ENCODE results near the gene GPRIN3.
"Not testable (repeated sequence)": the region's sequence is repeated elsewhere in the genome, so short reads cannot be mapped to it uniquely, and the experiment has no call there.

GPRIN3 gene

DNA sequence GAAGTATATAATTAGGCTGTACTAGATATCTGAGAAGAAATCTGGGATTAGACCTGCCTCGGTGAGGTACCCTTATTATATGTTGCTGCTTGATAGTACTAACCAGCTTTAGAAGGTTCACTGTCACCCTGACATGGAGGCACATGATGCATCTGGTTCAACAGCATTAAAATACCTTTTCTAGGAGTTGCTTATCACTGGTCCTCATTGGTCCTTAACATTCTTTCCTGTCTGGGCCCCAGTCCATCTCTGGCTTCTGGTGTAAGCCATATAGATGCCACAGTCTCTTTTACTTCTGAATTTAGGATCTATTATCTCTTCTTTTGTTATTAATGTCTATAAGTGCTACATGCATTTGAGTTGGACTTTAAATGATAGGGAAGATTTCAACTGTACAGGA is 40.2 kb downstream of the GPRIN3 start:
- no peak for DNase-seq (ENCODE audit: low read depth)
- H3K4me3 ChIP-seq (ENCODE audit: low read depth, low read length) = no peak overlapping the region

- no peak overlapping the region for H3K4me3 ChIP-seq (ENCODE audit: low read depth, low read length)
- DNase-seq (ENCODE audit: low read depth) = no peak
Observed at GRCh38 chr4:89266128-89266527, 41.5 kb downstream of the GPRIN3 start.

DNA sequence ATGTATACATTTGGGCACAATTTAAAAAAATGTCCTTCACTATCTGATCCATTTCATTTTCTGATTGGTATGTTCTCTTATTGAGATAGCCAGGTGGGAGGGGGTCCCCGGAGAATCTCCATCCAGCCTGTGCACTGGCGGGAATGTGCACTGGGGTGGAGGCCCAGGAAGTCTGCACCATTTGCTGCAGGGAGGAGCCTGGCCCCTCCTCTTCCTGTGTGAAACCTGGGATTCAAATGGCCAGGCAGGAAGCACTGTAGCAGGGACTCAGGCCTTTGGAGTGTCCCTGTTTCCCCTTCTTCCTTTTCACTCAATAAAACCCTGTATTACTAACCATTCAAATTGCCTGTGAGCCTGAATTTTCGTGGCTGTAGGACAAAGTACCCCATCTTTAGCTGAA is 44.3 kb downstream of the GPRIN3 start:
- no peak for DNase-seq (ENCODE audit: low read depth)
- no peak overlapping the region for H3K4me3 ChIP-seq (ENCODE audit: low read depth, low read length)

GRCh38 chr4:89259301-89260028 is 48.1 kb downstream of the GPRIN3 start:
- DNase-seq (ENCODE audit: low read depth) = no peak
- no peak overlapping the region for H3K4me3 ChIP-seq (ENCODE audit: low read depth, low read length)

- DNase-seq (ENCODE audit: low read depth) = no peak
- H3K4me3 ChIP-seq (ENCODE audit: low read depth, low read length) = no peak overlapping the region
Observed at GRCh38 chr4:89258506-89258905, 49.1 kb downstream of the GPRIN3 start.

GRCh38 chr4:89257376-89257775 is 50.2 kb downstream of the GPRIN3 start:
- H3K4me3 ChIP-seq (ENCODE audit: low read depth, low read length) = no peak overlapping the region
- no peak for DNase-seq (ENCODE audit: low read depth)

GRCh38 chr4:89256203-89256800 is 51.3 kb downstream of the GPRIN3 start:
- H3K4me3 ChIP-seq (ENCODE audit: low read depth, low read length) = no peak overlapping the region
- no peak for DNase-seq (ENCODE audit: low read depth)

- DNase-seq (ENCODE audit: low read depth) = no peak
- no peak overlapping the region for H3K4me3 ChIP-seq (ENCODE audit: low read depth, low read length)
Observed at GRCh38 chr4:89254847-89255246, 52.8 kb downstream of the GPRIN3 start.

- DNase-seq (ENCODE audit: low read depth); H3K4me3 ChIP-seq (ENCODE audit: low read depth, low read length): not testable (repeated sequence)
Observed at GRCh38 chr4:89254347-89254746, 53.3 kb downstream of the GPRIN3 start.

- H3K4me3 ChIP-seq (ENCODE audit: low read depth, low read length) = no peak overlapping the region
- no peak for DNase-seq (ENCODE audit: low read depth)
Observed at GRCh38 chr4:89253935-89254334, 53.7 kb downstream of the GPRIN3 start.

DNA sequence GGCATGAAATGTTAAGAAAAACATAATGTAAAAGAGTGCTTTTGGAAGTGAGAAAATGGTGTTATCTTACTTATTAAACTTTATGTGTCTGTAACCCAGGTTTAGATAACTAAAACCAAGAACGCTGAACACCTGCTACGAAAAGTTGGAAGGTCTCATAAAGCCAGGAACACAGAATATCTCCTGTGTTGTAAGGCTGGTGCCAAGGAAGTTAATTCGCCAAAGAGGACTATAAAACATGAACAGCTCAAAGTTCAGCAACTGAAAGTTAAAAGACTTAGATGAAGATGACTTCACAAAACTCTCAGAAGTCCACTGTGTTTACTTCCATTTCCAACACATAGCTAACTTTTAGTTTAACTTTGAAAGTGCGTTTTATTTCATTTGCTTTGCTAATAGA is 54.3 kb downstream of the GPRIN3 start:
- DNase-seq (ENCODE audit: low read depth) = no peak
- no peak overlapping the region for H3K4me3 ChIP-seq (ENCODE audit: low read depth, low read length)

- no peak for DNase-seq (ENCODE audit: low read depth)
- no peak overlapping the region for H3K4me3 ChIP-seq (ENCODE audit: low read depth, low read length)
Observed at GRCh38 chr4:89251396-89251795, 56.2 kb downstream of the GPRIN3 start.

- DNase-seq (ENCODE audit: low read depth) = no peak
- H3K4me3 ChIP-seq (ENCODE audit: low read depth, low read length) = no peak overlapping the region
Observed at GRCh38 chr4:89249716-89250361, 57.8 kb downstream of the GPRIN3 start.

GRCh38 chr4:89249313-89249712 is 58.3 kb downstream of the GPRIN3 start:
- no peak overlapping the region for H3K4me3 ChIP-seq (ENCODE audit: low read depth, low read length)
- no peak for DNase-seq (ENCODE audit: low read depth)

DNA sequence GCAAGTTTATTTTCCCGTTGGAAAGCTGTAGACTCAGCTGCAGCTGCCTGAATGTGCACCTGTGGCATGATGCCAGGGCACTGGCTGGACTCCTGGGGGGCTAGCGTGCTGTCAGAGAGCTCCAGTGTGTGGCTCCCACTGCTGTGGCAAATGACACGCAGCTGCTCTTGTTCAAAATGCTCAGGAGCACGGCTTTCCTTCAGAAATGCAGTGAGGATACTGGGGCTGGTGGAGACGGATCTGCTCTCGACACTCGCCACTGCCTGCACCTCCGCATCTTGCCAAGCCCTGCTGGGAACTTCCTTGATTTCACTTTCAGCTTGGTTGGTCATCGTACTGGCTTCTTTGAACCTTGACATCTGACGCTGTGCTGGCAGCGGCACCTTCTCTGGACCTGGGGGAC is 58.7 kb downstream of the GPRIN3 start:
- no peak overlapping the region for H3K4me3 ChIP-seq (ENCODE audit: low read depth, low read length)
- no peak for DNase-seq (ENCODE audit: low read depth)

DNA sequence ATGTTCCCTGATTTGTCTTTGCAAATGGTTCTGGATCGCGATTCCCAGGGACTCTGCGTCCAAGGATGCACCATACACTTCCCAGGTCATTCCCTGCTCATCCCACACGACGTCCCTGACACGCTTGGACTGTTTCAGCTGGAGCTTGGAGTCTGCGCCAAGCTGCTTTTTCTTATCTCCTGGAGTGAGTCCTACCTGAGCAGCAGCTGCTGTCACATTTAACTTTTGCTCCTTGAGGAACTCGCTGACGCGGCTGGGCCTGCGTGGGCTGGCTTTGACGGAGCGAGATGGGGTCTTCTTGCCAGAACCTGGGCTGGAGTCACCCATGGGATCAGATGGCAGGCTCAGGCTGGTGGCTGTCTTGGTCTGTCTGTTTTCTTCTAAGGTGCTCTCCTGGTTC is 59.6 kb downstream of the GPRIN3 start:
- H3K4me3 ChIP-seq (ENCODE audit: low read depth, low read length) = no peak overlapping the region
- no peak for DNase-seq (ENCODE audit: low read depth)

GRCh38 chr4:89245459-89245858 is 62.1 kb downstream of the GPRIN3 start:
- DNase-seq (ENCODE audit: low read depth) = no peak
- no peak overlapping the region for H3K4me3 ChIP-seq (ENCODE audit: low read depth, low read length)

GRCh38 chr4:89243733-89244252 is 63.8 kb downstream of the GPRIN3 start:
- no peak overlapping the region for H3K4me3 ChIP-seq (ENCODE audit: low read depth, low read length)
- DNase-seq (ENCODE audit: low read depth) = no peak

GRCh38 chr4:89242864-89243732 is 64.5 kb downstream of the GPRIN3 start:
- DNase-seq (ENCODE audit: low read depth) = no peak
- H3K4me3 ChIP-seq (ENCODE audit: low read depth, low read length) = no peak overlapping the region

DNA sequence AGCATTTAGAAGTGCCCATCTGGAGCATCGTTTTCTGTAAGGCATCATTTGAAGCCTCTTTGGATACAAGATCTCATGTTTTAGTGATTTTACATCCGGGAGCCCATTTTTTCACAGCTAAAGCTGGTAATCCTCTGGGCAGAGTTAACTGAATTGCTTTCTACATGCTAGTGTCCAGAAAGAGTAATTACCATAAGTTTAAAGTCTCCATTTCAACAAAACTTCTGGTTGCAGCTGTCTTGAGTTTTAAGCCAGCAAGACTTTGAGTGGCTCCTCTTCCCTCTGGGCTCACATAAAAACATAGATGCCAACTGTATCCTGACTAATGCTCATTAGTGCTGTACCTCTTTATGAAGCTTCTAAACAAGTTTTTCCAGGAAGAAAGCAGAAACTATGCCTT is 65.4 kb downstream of the GPRIN3 start:
- no peak overlapping the region for H3K4me3 ChIP-seq (ENCODE audit: low read depth, low read length)
- DNase-seq (ENCODE audit: low read depth) = no peak
